Measurements from ENCODE around the gene MEOX1.

GRCh38 chr17:43659823-43660617 is 1.7 kb downstream of the MEOX1 start:
- TF ChIP-seq CTCF (IDR thresholded peaks at IDR 0.05) (no peak), POLR2AphosphoS5 (IDR thresholded peaks at IDR 0.05) (no peak)

Measured in prostate gland (tissue), 2 donors.